ENCODE data around the gene COL23A1. TPM values are rescaled to one million over a fixed set of nuclear protein-coding genes. Genes with fewer than 3 reads are reported as not detected.

COL23A1 gene
- total and polyA plus RNA-seq, 2 donors (not counting 1 experiment from before 2014, with no cell fraction given) = 0.20 TPM; not detected in 1

DNA sequence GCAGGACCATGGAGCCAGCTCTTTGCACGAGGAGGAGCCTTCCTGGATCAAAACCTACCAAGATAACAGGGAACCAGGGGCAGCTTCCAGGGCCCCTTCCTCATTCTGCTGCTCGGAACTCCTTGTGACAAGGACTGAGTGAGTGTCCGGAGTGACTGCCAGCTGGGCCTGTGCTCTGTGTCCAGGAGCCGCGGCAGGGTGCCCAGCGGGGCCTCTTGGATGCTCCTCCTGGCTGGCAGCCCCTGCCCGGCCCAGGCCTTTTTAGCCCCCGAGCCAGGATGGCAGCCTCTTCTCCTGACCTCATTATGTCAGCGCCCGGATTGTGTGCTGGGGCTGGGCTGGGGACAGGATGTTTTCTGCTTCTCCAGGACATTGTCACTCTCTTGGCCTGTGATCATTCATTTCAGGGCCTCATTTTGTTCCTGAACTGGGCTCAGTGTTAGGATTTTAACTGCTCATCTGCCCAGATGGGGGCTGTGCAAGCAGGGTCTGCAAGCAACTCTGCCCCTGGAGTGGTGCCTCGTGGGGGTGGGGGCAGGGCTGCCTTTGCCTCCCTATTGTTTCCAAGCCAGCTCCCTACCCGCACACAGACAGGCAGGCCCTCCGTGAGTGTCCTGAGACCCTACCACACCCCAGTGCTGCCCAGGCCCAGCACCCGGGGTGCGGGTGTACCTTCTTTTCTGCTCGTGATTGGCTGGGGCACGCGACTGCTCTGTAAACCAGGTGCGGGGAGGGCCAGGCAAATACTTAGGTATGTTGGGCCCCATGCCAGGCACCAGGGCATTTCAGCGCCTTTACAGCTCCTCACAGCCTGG is 161.6 kb downstream of the COL23A1 start:
- Mint-ChIP-seq H3K27ac (no peak overlapping the region), H3K4me1 (no peaks in the 10 kb centered on the region), H3K9me3 (ENCODE audit: insufficient read depth) (no peaks in the 10 kb centered on the region), H3K4me3 (no peak overlapping the region), H3K27me3 (peaks cover 11% of the 10 kb centered on the region)
- Histone ChIP-seq H3K4me3 (ENCODE audit: control extremely low read depth in 1 of 5, extremely low read depth in 1 of 5, insufficient read depth in 1 of 5, low read depth in 2 of 5, low read length in 4 of 5) (no peak overlapping the region), H3K27ac (ENCODE audit: low read length in 2 of 2) (no peak overlapping the region), H3K4me2 (replicated peaks; ENCODE audit: low read depth, low read length, poor library complexity, severe bottlenecking) (no peak overlapping the region), H3K4me1 (ENCODE audit: control insufficient read depth in 2 of 2, insufficient read depth in 2 of 2, low read length in 2 of 2) (no peaks in the 10 kb centered on the region), H4K20me1 (ENCODE audit: control insufficient read depth, insufficient read depth, low read length, poor library complexity, severe bottlenecking) (no peaks in the 10 kb centered on the region), H2AFZ (ENCODE audit: insufficient read depth, low read depth, low read length, poor library complexity, severe bottlenecking) (no peak overlapping the region), H3K9me3 (ENCODE audit: control extremely low read depth in 1 of 3, control insufficient read depth in 2 of 3, insufficient read depth in 1 of 3, low read length in 2 of 3) (no peaks in the 10 kb centered on the region), H3K9ac (ENCODE audit: low read length) (no peak overlapping the region), H3K79me2 (ENCODE audit: control insufficient read depth, insufficient read depth, low read length) (no peaks in the 10 kb centered on the region), H3K36me3 (replicated peaks in 1 of 2; ENCODE audit: control extremely low read depth in 1 of 2, control insufficient read depth in 1 of 2, extremely low read depth in 1 of 2, insufficient read depth in 2 of 2, low read length in 1 of 2) (no peaks in the 10 kb centered on the region), H3K27me3 (replicated peaks in 1 of 4; ENCODE audit: control extremely low read depth in 1 of 4, control insufficient read depth in 3 of 4, insufficient read depth in 4 of 4, low read length in 3 of 4) (no peaks in the 10 kb centered on the region)
- POLR2A ChIA-PET = no interaction called here
- ATAC-seq (ENCODE audit: low read depth) = no peak
- no peak for DNase-seq
- 94% methylated on average over 17 of the region's 20 CpGs for WGBS (ENCODE audit: insufficient coverage)
- CTCF ChIA-PET = no interaction called here
- intact Hi-C loops (cut with micrococcal nuclease) = no loop called here
- TF ChIP-seq, protein P1, sequence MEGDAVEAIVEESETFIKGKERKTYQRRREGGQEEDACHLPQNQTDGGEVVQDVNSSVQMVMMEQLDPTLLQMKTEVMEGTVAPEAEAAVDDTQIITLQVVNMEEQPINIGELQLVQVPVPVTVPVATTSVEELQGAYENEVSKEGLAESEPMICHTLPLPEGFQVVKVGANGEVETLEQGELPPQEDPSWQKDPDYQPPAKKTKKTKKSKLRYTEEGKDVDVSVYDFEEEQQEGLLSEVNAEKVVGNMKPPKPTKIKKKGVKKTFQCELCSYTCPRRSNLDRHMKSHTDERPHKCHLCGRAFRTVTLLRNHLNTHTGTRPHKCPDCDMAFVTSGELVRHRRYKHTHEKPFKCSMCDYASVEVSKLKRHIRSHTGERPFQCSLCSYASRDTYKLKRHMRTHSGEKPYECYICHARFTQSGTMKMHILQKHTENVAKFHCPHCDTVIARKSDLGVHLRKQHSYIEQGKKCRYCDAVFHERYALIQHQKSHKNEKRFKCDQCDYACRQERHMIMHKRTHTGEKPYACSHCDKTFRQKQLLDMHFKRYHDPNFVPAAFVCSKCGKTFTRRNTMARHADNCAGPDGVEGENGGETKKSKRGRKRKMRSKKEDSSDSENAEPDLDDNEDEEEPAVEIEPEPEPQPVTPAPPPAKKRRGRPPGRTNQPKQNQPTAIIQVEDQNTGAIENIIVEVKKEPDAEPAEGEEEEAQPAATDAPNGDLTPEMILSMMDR (IDR thresholded peaks at IDR 0.05) = no peak
- no peak for TF ChIP-seq EZH2 (IDR thresholded peaks at IDR 0.05; ENCODE audit: borderline replicate concordance, insufficient read depth, low read depth, low read length, poor library complexity, severe bottlenecking)

DNA sequence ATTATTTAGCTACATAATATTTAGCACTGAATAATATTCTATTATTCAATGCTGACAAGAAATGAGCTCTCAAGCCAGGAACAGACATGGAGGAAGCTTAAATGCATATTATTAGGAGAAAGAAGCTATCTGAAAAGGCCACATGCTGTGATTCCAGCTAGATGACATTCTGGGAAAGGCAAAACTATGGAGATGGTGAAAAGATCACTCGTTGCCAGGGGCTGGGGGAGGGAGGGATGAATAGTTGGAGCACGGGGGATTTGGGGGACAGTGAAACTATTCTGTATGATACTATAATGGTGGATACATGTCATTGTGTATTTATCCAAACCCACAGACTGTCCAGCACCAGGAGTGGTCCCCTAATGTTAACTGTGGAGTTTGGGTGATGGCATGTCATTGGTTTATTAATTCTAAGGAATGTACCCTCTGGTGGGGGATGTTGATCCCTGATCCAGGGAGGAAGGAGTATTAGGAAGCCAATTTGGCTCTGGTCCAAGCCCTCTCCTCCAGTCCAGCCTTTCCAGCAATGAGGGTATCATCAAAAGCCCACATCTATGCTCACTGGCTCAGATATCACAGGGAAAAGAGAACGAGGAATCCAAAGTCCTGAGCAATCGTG is 162.5 kb downstream of the COL23A1 start:
- no peak overlapping the region for H3K4me2 ChIP-seq (replicated peaks; ENCODE audit: low read depth, low read length, poor library complexity, severe bottlenecking)
- DNase-seq (no peak), ATAC-seq (ENCODE audit: low read depth) (no peak)
- H3K4me1 Mint-ChIP-seq = no peaks in the 10 kb centered on the region
- ChIA-PET CTCF (no interaction called here), POLR2A (no interaction called here)
- no peak overlapping the region for H3K4me3 ChIP-seq (ENCODE audit: control extremely low read depth in 1 of 5, extremely low read depth in 1 of 5, insufficient read depth in 1 of 5, low read depth in 2 of 5, low read length in 4 of 5)
- 84% methylated on average over 2 of the region's 4 CpGs for WGBS (ENCODE audit: insufficient coverage)
- intact Hi-C loops (cut with micrococcal nuclease) = no loop called here
- no peak for TF ChIP-seq EZH2 (IDR thresholded peaks at IDR 0.05; ENCODE audit: borderline replicate concordance, insufficient read depth, low read depth, low read length, poor library complexity, severe bottlenecking)
- TF ChIP-seq, protein P1 (IDR thresholded peaks at IDR 0.05) = no peak
- H3K9me3 Mint-ChIP-seq (ENCODE audit: insufficient read depth) = no peaks in the 10 kb centered on the region
- no peak overlapping the region for H3K9ac ChIP-seq (ENCODE audit: low read length)
- H3K4me3 Mint-ChIP-seq = no peak overlapping the region
- H3K79me2 ChIP-seq (ENCODE audit: control insufficient read depth, insufficient read depth, low read length) = no peaks in the 10 kb centered on the region
- H3K27ac Mint-ChIP-seq = no peak overlapping the region
- no peaks in the 10 kb centered on the region for H4K20me1 ChIP-seq (ENCODE audit: control insufficient read depth, insufficient read depth, low read length, poor library complexity, severe bottlenecking)
- H2AFZ ChIP-seq (ENCODE audit: insufficient read depth, low read depth, low read length, poor library complexity, severe bottlenecking) = no peak overlapping the region
- H3K27me3 Mint-ChIP-seq = peaks cover 14% of the 10 kb centered on the region
- H3K27me3 ChIP-seq (replicated peaks in 1 of 4; ENCODE audit: control extremely low read depth in 1 of 4, control insufficient read depth in 3 of 4, insufficient read depth in 4 of 4, low read length in 3 of 4) = no peaks in the 10 kb centered on the region
- no peaks in the 10 kb centered on the region for H3K9me3 ChIP-seq (ENCODE audit: control extremely low read depth in 1 of 3, control insufficient read depth in 2 of 3, insufficient read depth in 1 of 3, low read length in 2 of 3)
- no peaks in the 10 kb centered on the region for H3K4me1 ChIP-seq (ENCODE audit: control insufficient read depth in 2 of 2, insufficient read depth in 2 of 2, low read length in 2 of 2)
- no peaks in the 10 kb centered on the region for H3K36me3 ChIP-seq (replicated peaks in 1 of 2; ENCODE audit: control extremely low read depth in 1 of 2, control insufficient read depth in 1 of 2, extremely low read depth in 1 of 2, insufficient read depth in 2 of 2, low read length in 1 of 2)
- H3K27ac ChIP-seq (ENCODE audit: low read length in 2 of 2) = no peak overlapping the region

Data from B cell (primary cell).